ENCODE results near the gene RRBP1.

RRBP1 gene

DNA sequence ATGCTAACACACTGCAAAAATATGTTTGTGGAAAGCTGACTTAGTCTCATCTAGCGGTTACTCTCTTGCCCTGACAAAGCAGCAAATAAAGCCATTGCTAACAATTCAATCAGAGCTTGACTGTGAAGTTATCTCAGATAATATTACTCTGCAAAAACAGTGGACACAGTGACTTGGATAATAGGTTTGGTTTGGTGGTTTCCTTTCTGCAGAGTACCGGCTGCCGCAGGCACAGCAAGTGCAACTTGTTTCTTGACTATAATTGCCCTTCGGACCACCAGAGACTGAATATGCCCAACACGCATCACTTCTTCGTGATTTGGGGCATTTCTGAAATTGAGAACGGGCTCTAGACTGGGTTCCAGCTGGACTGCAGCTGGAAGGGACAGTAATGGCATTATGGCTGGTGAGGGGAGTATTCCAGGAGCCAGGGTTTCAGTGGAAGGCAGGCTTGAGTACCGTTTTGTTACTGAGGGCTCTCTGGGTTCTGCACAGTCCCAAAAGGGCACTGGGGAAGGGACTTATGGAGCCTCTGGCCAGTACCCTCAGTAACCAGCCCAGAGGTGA, 72.1 kb downstream of the RRBP1 start:
- no peak for DNase-seq (ENCODE audit: low spot score)

GRCh38 chr20:17608701-17609497, 73.1 kb downstream of the RRBP1 start:
- DNase-seq (ENCODE audit: low spot score), result no peak

- DNase-seq (ENCODE audit: low spot score), result no peak
Measured at GRCh38 chr20:17606001-17606400, 76.0 kb downstream of the RRBP1 start.

DNA sequence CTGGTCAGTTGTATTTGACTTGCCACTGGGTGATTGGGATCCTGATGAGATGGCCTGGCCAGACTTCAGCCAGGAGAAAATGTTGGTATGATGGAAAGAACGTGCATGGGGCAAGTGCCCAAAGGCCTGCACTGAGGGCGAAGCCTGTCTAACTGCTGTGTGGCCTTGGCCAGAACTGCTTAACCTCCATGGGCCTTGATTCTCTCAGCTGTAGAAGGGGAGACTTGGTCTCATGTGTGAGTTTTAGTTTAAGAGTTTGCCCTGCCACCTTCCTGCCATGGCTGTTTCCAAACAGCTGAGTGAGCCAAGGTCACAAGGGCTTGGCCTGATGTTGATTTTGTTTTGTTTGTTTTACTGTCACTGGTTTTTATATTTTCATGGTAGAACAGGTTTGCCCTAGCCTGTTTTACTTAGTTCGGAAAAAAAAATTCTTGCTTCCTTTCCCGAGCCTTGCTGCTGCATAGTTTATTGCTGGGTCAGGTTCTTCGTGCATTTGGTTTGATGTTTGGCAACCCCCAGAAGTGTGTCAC, 76.8 kb downstream of the RRBP1 start:
- no peak for DNase-seq (ENCODE audit: low spot score)

GRCh38 chr20:17602493-17602892, 79.5 kb downstream of the RRBP1 start:
- no peak for DNase-seq (ENCODE audit: low spot score)

DNA sequence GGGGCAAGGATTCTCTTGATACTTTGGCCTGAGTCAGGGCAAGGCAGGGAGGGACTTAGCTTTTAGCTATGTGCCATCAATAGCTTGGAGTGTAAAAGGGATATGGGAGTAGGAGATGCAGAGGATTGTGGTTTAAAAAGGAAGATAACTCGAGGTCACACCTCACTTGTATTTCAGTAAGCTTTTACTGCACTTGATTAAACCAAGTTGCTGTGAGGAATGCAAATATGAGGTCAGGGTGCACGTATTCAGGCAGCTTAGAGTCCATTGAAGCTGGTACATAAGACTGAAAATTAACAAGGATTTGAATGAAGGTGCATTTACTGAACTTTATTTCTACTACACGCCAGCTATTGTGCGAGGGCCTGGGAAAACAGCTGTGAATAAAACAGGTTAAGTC, 80.1 kb downstream of the RRBP1 start:
- DNase-seq (ENCODE audit: low spot score), result no peak

DNA sequence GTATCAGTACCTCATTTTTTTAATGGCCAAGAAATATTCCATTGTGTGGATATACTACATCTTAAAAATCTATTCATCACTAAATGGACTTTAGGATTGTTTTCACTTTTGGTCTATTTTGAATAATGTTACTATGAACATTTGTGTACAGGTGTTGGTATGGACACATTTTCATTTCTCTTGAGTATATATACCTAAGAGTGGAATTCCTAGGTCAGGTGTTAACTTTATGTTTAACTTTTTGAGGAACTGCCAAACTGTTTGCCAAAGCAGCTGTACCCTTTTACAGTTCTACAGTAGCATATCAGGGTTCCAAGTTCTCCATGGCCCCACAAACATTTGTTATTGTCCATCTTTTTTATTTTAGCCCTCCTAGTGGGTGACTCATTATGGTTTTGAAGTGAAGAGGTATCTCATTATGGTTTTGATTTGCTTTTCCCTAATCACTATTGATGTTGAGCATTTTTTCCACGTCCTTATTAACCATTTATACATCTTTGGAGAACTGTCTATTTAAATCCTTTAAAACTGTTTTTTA, 84.0 kb downstream of the RRBP1 start:
- DNase-seq (ENCODE audit: low spot score), result no peak

DNA sequence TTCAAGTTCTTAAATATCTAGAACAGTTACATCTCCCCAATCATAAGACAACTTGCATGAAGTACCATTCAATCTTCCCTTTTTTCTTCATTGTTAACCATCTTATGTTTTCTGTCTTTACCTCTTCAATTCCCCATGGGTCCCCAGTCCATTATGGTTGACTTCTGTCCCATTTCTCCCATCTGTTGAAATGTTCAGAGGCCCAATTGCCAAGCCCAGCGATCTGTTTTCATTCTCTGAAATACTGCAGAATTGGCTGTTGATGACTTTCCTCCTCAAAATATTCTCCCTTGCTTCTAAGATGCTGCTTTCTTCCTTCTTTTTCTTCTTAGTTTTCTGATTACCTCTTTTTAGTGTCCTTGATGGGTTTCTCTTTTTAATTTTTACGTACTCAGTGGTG, 86.2 kb downstream of the RRBP1 start:
- DNase-seq (ENCODE audit: low spot score), result no peak

GRCh38 chr20:17594443-17594842, 87.6 kb downstream of the RRBP1 start:
- no peak for DNase-seq (ENCODE audit: low spot score)

- DNase-seq (ENCODE audit: low spot score), result no peak
Measured at GRCh38 chr20:17593902-17594301, 88.1 kb downstream of the RRBP1 start.

- DNase-seq (ENCODE audit: low spot score), result no peak
Measured at GRCh38 chr20:17590245-17590644, 91.8 kb downstream of the RRBP1 start.

DNA sequence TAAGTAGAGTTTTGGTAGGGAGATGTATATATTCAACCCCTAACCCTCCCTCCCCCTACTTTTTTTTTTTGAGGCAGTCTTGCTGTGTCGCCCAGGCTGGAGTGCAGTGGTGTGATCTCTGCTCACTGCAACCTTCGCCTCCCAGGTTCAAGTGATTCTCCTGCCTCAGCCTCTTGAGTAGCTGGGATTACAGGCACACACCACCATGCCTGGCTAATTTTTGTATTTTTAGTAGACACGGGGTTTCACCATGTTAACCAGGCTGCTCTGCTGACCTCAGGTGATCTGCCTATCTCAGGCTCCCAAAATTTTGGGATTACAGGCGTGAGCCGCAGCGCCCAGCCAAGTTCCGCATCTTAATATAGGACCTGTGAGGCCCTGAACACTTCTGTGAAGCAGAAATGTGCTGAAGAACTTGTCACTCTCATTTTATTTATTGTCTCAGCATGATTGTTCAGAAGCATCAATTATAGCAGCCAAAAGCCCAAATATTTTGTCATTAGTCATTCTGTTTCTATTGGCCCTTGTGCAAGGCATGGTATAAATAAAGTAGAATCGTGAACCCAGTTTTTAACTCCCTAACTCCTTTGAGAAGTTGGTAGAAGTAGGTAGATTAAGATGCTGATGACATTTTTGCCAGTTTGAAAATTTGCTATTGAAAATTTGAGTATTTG, 92.7 kb downstream of the RRBP1 start:
- no peak for DNase-seq (ENCODE audit: low spot score)

- DNase-seq (ENCODE audit: low spot score), result no peak
Measured at GRCh38 chr20:17587824-17588223, 94.2 kb downstream of the RRBP1 start.

- DNase-seq (ENCODE audit: low spot score), result no peak
Measured at GRCh38 chr20:17587148-17587547, 94.9 kb downstream of the RRBP1 start.

GRCh38 chr20:17586250-17586649, 95.8 kb downstream of the RRBP1 start:
- no peak for DNase-seq (ENCODE audit: low spot score)

DNA sequence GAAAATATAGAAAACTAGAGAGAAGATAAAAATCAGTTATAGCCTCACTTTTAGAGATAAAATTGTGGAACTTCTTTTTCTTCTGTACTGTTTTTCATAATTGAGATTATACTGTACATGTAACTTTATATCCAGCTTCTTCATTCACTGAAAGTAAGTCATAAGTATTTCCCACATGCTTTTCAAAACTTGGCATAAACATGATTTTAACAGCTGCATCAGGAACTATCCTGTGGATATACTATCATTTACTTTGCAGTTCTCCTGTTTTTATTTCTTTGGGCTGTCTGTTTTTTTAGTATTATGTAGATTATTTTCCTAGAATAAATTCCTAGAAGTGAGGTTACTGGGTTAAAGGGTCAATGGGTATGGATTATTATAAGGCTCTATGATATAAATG, 97.4 kb downstream of the RRBP1 start:
- no peak for DNase-seq (ENCODE audit: low spot score)

DNA sequence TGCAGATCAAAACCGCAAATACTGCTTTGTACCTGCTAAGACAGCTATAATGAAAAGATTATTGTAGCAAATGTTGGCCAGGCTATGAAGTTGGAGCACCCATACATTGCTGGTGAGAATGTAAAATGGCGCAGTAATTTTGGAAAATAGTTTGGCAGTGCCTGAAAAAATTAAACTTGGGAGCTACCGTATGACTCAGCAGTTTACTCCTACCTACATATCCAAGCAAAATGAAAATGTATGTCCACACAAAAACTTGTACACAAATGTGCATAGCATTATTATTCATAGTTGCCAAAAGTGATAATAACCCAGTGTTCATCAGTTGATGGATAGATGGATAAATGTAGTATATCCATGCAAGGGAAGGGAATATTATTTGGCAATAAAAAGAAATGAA, 98.9 kb downstream of the RRBP1 start:
- no peak for DNase-seq (ENCODE audit: low spot score)

DNA sequence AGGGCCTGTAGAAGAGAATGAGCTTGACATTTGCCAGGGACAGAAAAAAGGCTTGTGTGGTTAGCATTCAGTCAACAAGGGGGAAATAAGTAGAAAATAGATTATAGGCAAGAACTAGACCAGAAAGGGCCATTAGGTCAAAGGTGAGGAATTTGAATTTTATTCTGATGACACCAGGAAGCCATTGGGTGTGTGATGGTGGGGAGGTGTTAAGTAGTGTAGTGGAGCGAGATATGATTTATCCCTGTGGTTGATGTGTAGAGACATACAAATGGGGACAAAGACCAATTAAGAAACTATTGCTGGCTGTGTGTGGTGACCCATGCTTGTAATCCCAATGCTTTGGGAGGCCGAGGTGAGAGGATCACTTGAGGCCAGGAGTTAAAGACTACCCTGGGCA, 101.1 kb downstream of the RRBP1 start:
- DNase-seq (ENCODE audit: low spot score), result no peak

DNA sequence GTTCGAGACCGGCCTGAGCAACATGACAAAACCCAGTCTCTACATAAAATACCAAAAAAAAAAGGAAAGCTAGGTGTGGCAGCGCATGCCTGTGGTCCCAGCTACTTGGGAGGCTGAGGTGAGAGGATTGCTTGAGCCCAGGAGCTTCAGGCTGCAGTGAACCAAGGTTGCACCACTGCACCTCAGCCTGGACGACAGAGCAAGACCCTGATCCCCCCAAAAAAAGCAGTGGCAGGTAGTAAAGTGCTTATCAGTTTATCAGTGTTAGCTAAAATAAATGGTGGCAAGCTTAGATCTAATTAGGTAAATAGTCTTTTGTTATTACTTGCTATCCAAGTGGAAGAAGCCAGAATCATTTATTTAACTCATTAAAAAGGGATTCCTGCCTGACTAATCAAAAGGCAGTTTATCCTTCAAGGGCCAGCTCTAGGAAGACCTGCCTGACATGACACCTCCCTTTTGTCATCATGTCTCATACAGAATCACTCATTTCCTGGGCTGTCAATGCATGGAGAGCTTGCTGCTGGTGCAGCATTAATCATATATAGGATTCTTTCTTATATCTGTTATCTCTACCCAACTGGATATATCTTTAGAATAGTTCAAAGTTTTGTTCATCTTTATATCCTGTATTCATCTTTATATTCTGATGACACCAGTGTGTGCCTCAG, 102.5 kb downstream of the RRBP1 start:
- no peak for DNase-seq (ENCODE audit: low spot score)

- DNase-seq (ENCODE audit: low spot score), result no peak
Measured at GRCh38 chr20:17576215-17576614, 105.8 kb downstream of the RRBP1 start.

DNA sequence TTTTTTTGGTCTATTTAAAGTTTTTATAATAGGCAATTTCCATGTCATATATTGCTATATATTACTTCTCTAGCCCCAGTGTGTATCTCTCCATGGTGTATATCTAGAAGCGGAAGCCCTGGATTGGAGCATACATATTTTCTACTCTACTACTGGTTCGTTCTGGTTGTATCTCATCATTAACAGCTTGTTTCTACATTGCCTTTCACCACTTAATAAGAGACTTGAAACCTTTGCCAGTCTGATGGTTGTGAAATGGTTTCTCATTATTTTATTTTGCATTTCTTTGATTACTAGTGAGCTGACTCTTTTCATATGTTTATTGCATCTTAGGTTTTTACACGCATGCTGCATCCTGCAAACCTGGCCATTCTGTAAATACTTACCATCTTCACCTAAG, 108.6 kb downstream of the RRBP1 start:
- no peak for DNase-seq (ENCODE audit: low spot score)

DNA sequence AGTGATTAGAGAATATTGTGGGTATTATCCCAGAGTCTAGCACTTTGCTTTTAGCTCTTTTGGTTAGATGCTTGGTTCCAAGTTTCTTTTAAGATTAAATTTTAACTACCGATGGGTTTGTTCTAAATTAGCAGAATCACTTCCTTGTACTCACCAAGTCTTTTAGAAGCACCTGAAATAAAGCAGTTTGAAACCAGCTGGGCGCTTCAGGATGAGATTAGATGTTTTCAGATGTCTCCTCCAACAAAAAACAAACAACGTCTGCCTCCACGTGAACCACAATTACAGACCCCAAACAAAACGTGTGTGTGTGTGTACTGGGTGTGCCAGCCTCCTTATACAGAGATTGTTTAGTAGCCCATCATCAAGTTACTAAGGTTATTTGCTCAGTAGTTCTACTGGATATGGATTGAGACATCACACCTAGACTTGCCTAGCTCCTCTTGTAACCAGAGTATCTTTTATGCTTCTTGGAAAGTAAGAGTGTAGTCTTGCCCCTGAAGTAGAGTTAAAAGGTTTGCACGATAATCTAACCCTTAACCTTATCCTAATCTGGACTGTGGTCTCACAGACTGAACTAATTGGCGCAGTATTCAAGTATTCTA, 109.9 kb downstream of the RRBP1 start:
- no peak for DNase-seq (ENCODE audit: low spot score)

Measured in putamen (tissue), 1 donor.